Loucy (cell line): ENCODE data around the gene CFAP20DC.

ENCODE experiments used
- H2AFZ ChIP-seq: fragments of 200-600 bp; sonication (generic); 2 replicates; pipeline ENCODE4 v1.6.0; 2016; ENCODE audit warnings: antibody characterized with exemption, mild to moderate bottlenecking, low read length, moderate library complexity
- H3F3A ChIP-seq: fragments of 200-600 bp; 2 replicates; pipeline ENCODE4 v1.6.0; 2016; ENCODE audit warnings: antibody characterized with exemption, low read depth, mild to moderate bottlenecking
- H3K27me3 ChIP-seq: fragments of 200-600 bp; sonication (generic); 2 replicates; pipeline ENCODE4 v1.6.1; 2014; ENCODE audit warnings: low read length, mild to moderate bottlenecking; ENCODE audit not compliant: insufficient read depth, poor library complexity, severe bottlenecking
- H3K36me3 ChIP-seq: fragments of 200-600 bp; sonication (generic); 2 replicates; pipeline ENCODE4 v1.6.1; 2016; ENCODE audit warnings: low read length; ENCODE audit not compliant: insufficient read depth
- H3K4me1 ChIP-seq: fragments of 200-600 bp; sonication (generic); 2 replicates; pipeline ENCODE4 v1.5.1; 2014; ENCODE audit warnings: low read length, mild to moderate bottlenecking; ENCODE audit not compliant: insufficient read depth, poor library complexity, severe bottlenecking
- H3K4me2 ChIP-seq: fragments of 200-600 bp; sonication (generic); 2 replicates; pipeline ENCODE4 v1.6.0; 2014; ENCODE audit warnings: antibody characterized with exemption, low read length, low read depth, mild to moderate bottlenecking; ENCODE audit not compliant: poor library complexity, severe bottlenecking
- H3K4me3 ChIP-seq: fragments of 200-600 bp; sonication (generic); 2 replicates; pipeline ENCODE4 v1.5.1; 2014; ENCODE audit warnings: low read length, mild to moderate bottlenecking, mixed read lengths; ENCODE audit not compliant: poor library complexity, severe bottlenecking
- H3K79me2 ChIP-seq: fragments of 200-600 bp; sonication (generic); 2 replicates; pipeline ENCODE4 v1.6.1; 2014; ENCODE audit warnings: low read length; ENCODE audit not compliant: insufficient read depth
- H3K9ac ChIP-seq: fragments of 200-600 bp; sonication (generic); 2 replicates; pipeline ENCODE4 v1.6.0; 2014; ENCODE audit warnings: mild to moderate bottlenecking, low read depth, low read length, moderate library complexity; ENCODE audit not compliant: poor library complexity, severe bottlenecking
- H3K9me2 ChIP-seq: fragments of 200-600 bp; sonication (generic); replicated peaks from 2 replicates; pipeline ENCODE4 v1.6.1; 2016; ENCODE audit warnings: low read depth, low read length, mixed read lengths
- H3K9me3 ChIP-seq: fragments of 200-600 bp; sonication (generic); 2 replicates; pipeline ENCODE4 v1.6.1; 2014; ENCODE audit warnings: mild to moderate bottlenecking, antibody characterized with exemption, low read length, low read depth; ENCODE audit not compliant: insufficient read depth
- H4K20me1 ChIP-seq: fragments of 200-600 bp; sonication (generic); 2 replicates; pipeline ENCODE4 v1.6.0; 2014; ENCODE audit warnings: antibody characterized with exemption, low read length, mild to moderate bottlenecking; ENCODE audit not compliant: insufficient read depth, poor library complexity, severe bottlenecking
- EZH2phosphoT487 ChIP-seq: fragments of 200-600 bp; IDR thresholded peaks from 2 replicates; pipeline ENCODE4 v1.6.1; 2018; ENCODE audit warnings: antibody characterized with exemption, mild to moderate bottlenecking, moderate library complexity, borderline replicate concordance
- TF ChIP-seq, protein P1 (sequence below): fragments of 200-600 bp; sonication (generic); conservative IDR thresholded peaks from 2 replicates; pipeline ENCODE4 v1.5.1; 2014; ENCODE audit warnings: mild to moderate bottlenecking, antibody characterized with exemption, low read length

Gene CFAP20DC

DNA sequence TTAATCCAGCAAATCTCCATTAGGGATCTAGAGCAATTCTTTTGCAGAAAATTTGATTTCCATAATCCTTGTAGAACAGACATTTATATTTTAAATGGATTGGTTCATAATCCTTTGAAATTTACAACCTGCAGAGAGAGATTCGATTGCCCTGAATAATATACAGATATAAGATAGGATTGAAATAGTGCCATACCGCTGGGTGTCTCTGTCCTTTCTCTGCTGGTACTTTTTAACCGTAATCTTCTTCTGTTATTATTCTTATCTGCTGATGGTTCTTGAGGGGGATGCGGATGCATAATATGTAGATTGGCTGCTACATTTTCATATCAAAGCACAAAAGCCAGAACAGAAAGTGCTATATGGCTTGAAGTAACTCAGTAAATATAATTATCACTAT is 182.2 kb downstream of the CFAP20DC start:
- Histone ChIP-seq H2AFZ (peak overlapping the region; percentile 66), H3K79me2 (no peaks in the 10 kb centered on the region), H3K4me3 (no peak overlapping the region), H4K20me1 (no peaks in the 10 kb centered on the region), H3F3A (no peaks in the 10 kb centered on the region), H3K9me3 (no peaks in the 10 kb centered on the region), H3K4me2 (peak overlapping the region; percentile 10), H3K36me3 (no peaks in the 10 kb centered on the region), H3K9me2 (no peaks in the 10 kb centered on the region), H3K4me1 (peaks cover 27% of the 10 kb centered on the region), H3K27me3 (no peaks in the 10 kb centered on the region), H3K9ac (no peak overlapping the region)
- no peak for TF ChIP-seq EZH2phosphoT487
- TF ChIP-seq, protein P1, sequence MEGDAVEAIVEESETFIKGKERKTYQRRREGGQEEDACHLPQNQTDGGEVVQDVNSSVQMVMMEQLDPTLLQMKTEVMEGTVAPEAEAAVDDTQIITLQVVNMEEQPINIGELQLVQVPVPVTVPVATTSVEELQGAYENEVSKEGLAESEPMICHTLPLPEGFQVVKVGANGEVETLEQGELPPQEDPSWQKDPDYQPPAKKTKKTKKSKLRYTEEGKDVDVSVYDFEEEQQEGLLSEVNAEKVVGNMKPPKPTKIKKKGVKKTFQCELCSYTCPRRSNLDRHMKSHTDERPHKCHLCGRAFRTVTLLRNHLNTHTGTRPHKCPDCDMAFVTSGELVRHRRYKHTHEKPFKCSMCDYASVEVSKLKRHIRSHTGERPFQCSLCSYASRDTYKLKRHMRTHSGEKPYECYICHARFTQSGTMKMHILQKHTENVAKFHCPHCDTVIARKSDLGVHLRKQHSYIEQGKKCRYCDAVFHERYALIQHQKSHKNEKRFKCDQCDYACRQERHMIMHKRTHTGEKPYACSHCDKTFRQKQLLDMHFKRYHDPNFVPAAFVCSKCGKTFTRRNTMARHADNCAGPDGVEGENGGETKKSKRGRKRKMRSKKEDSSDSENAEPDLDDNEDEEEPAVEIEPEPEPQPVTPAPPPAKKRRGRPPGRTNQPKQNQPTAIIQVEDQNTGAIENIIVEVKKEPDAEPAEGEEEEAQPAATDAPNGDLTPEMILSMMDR, result no peak

DNA sequence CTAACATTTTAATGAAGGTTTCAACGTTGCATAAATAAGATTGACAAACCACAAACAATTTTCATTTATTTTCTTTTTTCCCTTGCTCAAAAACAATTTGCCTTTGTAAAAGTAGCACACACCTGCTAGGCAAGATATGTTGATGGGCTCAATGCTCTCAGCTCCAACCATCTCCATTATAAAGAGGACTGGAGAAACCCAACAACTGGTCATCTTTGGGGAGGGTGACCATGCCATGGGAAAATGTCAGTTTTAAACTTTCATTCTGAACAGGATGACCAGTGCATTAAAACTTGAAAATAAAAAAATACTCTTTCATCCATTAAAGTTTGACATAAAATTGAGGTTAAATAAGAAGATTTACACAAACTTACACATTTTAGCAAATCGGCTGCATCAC is 183.7 kb downstream of the CFAP20DC start:
- Histone ChIP-seq H3K4me1 (peaks cover 42% of the 10 kb centered on the region), H3K9ac (no peak overlapping the region), H3K36me3 (no peaks in the 10 kb centered on the region), H3K9me2 (no peaks in the 10 kb centered on the region), H3K4me3 (no peak overlapping the region), H3K79me2 (no peaks in the 10 kb centered on the region), H2AFZ (no peak overlapping the region), H3K27me3 (no peaks in the 10 kb centered on the region), H3F3A (no peaks in the 10 kb centered on the region), H4K20me1 (no peaks in the 10 kb centered on the region), H3K9me3 (no peaks in the 10 kb centered on the region), H3K4me2 (no peak overlapping the region)
- no peak for TF ChIP-seq EZH2phosphoT487
- TF ChIP-seq, protein P1, result no peak

DNA sequence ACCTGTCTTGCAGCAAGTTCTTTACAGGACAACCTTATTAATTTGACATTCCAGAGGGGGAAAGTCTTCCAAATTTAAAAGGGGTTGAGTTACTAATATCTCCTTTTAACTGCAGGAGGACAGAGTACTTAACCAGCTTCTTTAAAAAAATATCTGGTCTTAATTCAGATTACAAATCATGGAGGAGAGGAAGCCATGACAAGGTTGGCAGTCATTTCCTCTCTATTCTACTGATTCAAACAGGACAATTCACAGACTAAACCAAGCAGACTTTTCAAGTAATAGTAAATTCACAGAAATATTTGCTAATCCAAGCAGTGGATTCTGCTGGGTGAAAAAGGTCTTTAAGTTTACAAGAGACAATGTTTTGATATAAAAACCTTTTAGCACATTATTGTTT is 185.3 kb downstream of the CFAP20DC start:
- Histone ChIP-seq H3F3A (no peaks in the 10 kb centered on the region), H3K4me1 (peaks cover 52% of the 10 kb centered on the region), H3K4me3 (no peak overlapping the region), H4K20me1 (no peaks in the 10 kb centered on the region), H3K79me2 (no peaks in the 10 kb centered on the region), H3K9me2 (no peaks in the 10 kb centered on the region), H3K36me3 (no peaks in the 10 kb centered on the region), H3K9me3 (no peaks in the 10 kb centered on the region), H3K9ac (no peak overlapping the region), H3K4me2 (no peak overlapping the region), H2AFZ (peak overlapping the region; percentile 83; the same call in 1 of the 2 replicates), H3K27me3 (no peaks in the 10 kb centered on the region)
- TF ChIP-seq, protein P1, result no peak
- no peak for TF ChIP-seq EZH2phosphoT487
